Neural progenitor cell (in vitro differentiated cells): ENCODE data around the gene TMEM59. TPM values are rescaled to one million over a fixed set of nuclear protein-coding genes. Genes with fewer than 3 reads are reported as not detected.

Source experiments
- DNase-seq: peaks from one replicate; pipeline ENCODE4 v3.0.0-alpha.2; 2016; ENCODE audit warnings: low spot score
- H2AFZ ChIP-seq: fragments of 200-600 bp; sonication (generic); replicated peaks from 2 replicates; pipeline ENCODE4 v1.6.1; 2016; ENCODE audit warnings: antibody characterized with exemption
- H3F3A ChIP-seq: fragments of 200-600 bp; sonication (generic); 2 replicates; pipeline ENCODE4 v1.6.1; 2016; ENCODE audit warnings: antibody characterized with exemption, low read depth
- H3K27ac ChIP-seq: fragments of 200-600 bp; sonication (generic); 2 replicates; pipeline ENCODE4 v1.5.1; 2016; ENCODE audit warnings: mild to moderate bottlenecking
- H3K27me3 ChIP-seq: fragments of 200-600 bp; sonication (generic); 2 replicates; pipeline ENCODE4 v1.6.1; 2016; ENCODE audit warnings: mild to moderate bottlenecking, moderate library complexity
- H3K36me3 ChIP-seq: fragments of 200-600 bp; sonication (generic); 2 replicates; pipeline ENCODE4 v1.5.1; 2016
- H3K4me1 ChIP-seq: fragments of 200-600 bp; sonication (generic); 2 replicates; pipeline ENCODE4 v1.6.1; 2016; ENCODE audit warnings: mixed run types
- H3K4me2 ChIP-seq: fragments of 200-600 bp; sonication (generic); 2 replicates; pipeline ENCODE4 v1.6.1; 2016
- H3K4me3 ChIP-seq: fragments of 200-600 bp; sonication (generic); 2 replicates; pipeline ENCODE4 v1.5.1; 2016
- H3K79me2 ChIP-seq: fragments of 200-600 bp; sonication (generic); 2 replicates; pipeline ENCODE4 v1.6.1; 2016; ENCODE audit warnings: low read depth
- H3K9ac ChIP-seq: fragments of 200-600 bp; sonication (generic); 2 replicates; pipeline ENCODE4 v1.6.1; 2016
- H3K9me3 ChIP-seq: fragments of 200-600 bp; sonication (generic); 2 replicates; pipeline ENCODE4 v1.5.1; 2016; ENCODE audit warnings: low read depth
- H4K20me1 ChIP-seq: fragments of 200-600 bp; sonication (generic); 2 replicates; pipeline ENCODE4 v1.6.1; 2016; ENCODE audit warnings: low read depth
- H3K27ac Mint-ChIP-seq: 3 replicates; pipeline ENCODE4 v1.8.0; 2021; ENCODE audit warnings: mixed read lengths
- H3K27me3 Mint-ChIP-seq: 2 replicates; pipeline ENCODE4 v1.8.0; 2022; ENCODE audit warnings: low read depth, mild to moderate bottlenecking, inconsistent platforms, moderate library complexity, mixed read lengths; ENCODE audit not compliant: insufficient read depth
- H3K36me3 Mint-ChIP-seq: 3 replicates; pipeline ENCODE4 v1.8.0; 2021; ENCODE audit warnings: mixed read lengths
- H3K4me1 Mint-ChIP-seq: 3 replicates; pipeline ENCODE4 v1.8.0; 2021; ENCODE audit warnings: mixed read lengths
- H3K4me3 Mint-ChIP-seq: 3 replicates; pipeline ENCODE4 v1.8.0; 2021; ENCODE audit warnings: mild to moderate bottlenecking, moderate library complexity, mixed read lengths
- H3K9me3 Mint-ChIP-seq: 3 replicates; pipeline ENCODE4 v1.8.0; 2020; ENCODE audit warnings: mixed read lengths
- EZH2 ChIP-seq: fragments of 200-600 bp; sonication (generic); IDR thresholded peaks from 2 replicates; pipeline ENCODE4 v1.6.1; 2017; ENCODE audit warnings: antibody characterized with exemption, mild to moderate bottlenecking, moderate library complexity
- EZH2phosphoT487 ChIP-seq: fragments of 200-600 bp; sonication (generic); IDR thresholded peaks from 2 replicates; pipeline ENCODE4 v1.6.1; 2017; ENCODE audit warnings: antibody characterized with exemption
- total RNA-seq: library from RNA; depleted of rRNA; stranded (reverse); fragments of >200 nt; gene quantifications from 2 replicates; pipeline ENCODE4 v1.2.3, GENCODE V29; 2015; ENCODE audit warnings: low replicate concordance
- TF ChIP-seq, protein P1 (sequence below): fragments of 200-600 bp; sonication (generic); IDR thresholded peaks from 2 replicates; pipeline ENCODE4 v1.5.1; 2017; ENCODE audit warnings: antibody characterized with exemption, mild to moderate bottlenecking

TMEM59 gene
- total RNA-seq, 1 donor from 2014 or later, result 139 TPM

DNA sequence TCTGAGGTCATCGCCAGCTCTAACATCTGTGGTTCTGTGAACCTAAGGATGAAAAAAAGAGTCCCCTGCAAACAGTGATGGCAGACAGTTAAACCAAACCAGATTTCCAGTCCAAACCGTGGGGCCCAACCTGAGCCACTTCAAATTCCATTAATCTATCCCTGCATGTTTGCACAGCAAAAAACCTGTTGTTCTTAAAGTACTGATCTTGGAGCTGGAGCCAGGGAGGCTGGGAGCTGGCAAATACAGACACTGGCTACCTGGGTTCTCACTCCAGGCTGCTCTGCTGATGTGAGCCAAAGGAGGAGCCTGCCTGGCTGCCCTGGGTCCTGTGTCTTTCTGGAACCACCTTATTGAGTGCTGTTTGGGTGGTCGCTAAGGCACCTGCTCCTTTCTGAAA is 51.4 kb downstream of the TMEM59 start:
- H3K36me3 Mint-ChIP-seq, result no peaks in the 10 kb centered on the region

DNA sequence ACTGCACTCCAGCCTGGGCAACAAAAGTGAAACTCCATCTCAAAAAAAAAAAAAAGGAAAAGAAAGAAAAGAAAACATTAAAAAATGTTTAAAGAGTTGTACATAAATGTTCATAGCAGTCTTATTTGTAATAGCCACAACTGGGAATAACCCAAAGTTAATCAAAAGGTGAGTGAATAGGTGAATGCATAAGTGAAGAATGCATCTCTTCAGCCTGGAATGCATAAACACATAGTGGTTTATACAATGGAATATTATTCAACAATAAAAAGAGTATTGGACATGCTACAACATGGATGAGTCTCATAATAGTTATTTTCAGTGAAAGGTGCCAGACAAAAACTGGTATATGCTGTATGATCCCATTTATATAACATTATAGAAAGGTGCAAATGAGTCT is 53.1 kb downstream of the TMEM59 start:
- Histone ChIP-seq H4K20me1 (no peaks in the 10 kb centered on the region), H3K36me3 (no peaks in the 10 kb centered on the region), H3K79me2 (no peaks in the 10 kb centered on the region), H3K4me2 (no peak overlapping the region), H3K9ac (no peak overlapping the region), H3K9me3 (no peaks in the 10 kb centered on the region), H3K4me1 (no peaks in the 10 kb centered on the region), H3F3A (no peaks in the 10 kb centered on the region), H2AFZ (no peak overlapping the region), H3K27me3 (no peaks in the 10 kb centered on the region), H3K4me3 (no peak overlapping the region), H3K27ac (no peak overlapping the region)
- Mint-ChIP-seq H3K4me1 (no peaks in the 10 kb centered on the region), H3K27ac (no peak overlapping the region), H3K36me3 (no peaks in the 10 kb centered on the region), H3K27me3 (peaks cover 13% of the 10 kb centered on the region), H3K4me3 (no peak overlapping the region), H3K9me3 (no peaks in the 10 kb centered on the region)
- TF ChIP-seq EZH2, result no peak
- no peak for TF ChIP-seq EZH2phosphoT487
- TF ChIP-seq, protein P1, sequence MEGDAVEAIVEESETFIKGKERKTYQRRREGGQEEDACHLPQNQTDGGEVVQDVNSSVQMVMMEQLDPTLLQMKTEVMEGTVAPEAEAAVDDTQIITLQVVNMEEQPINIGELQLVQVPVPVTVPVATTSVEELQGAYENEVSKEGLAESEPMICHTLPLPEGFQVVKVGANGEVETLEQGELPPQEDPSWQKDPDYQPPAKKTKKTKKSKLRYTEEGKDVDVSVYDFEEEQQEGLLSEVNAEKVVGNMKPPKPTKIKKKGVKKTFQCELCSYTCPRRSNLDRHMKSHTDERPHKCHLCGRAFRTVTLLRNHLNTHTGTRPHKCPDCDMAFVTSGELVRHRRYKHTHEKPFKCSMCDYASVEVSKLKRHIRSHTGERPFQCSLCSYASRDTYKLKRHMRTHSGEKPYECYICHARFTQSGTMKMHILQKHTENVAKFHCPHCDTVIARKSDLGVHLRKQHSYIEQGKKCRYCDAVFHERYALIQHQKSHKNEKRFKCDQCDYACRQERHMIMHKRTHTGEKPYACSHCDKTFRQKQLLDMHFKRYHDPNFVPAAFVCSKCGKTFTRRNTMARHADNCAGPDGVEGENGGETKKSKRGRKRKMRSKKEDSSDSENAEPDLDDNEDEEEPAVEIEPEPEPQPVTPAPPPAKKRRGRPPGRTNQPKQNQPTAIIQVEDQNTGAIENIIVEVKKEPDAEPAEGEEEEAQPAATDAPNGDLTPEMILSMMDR, result no peak
- no peak for DNase-seq

More for the DNA sequence above, 51.4 kb downstream of the TMEM59 start:
- Histone ChIP-seq H3F3A (no peaks in the 10 kb centered on the region), H3K9me3 (no peaks in the 10 kb centered on the region), H3K4me1 (no peaks in the 10 kb centered on the region), H3K4me2 (no peak overlapping the region), H3K27me3 (no peaks in the 10 kb centered on the region), H3K4me3 (no peak overlapping the region), H3K79me2 (no peaks in the 10 kb centered on the region), H3K36me3 (no peaks in the 10 kb centered on the region), H3K27ac (no peak overlapping the region), H2AFZ (peak overlapping the region; percentile 58), H4K20me1 (no peaks in the 10 kb centered on the region), H3K9ac (no peak overlapping the region)
- H3K9me3 Mint-ChIP-seq, result peaks cover 4% of the 10 kb centered on the region
- H3K4me3 Mint-ChIP-seq, result no peak overlapping the region
- peaks cover 18% of the 10 kb centered on the region for H3K27me3 Mint-ChIP-seq
- no peaks in the 10 kb centered on the region for H3K4me1 Mint-ChIP-seq
- TF ChIP-seq, protein P1, result no peak
- TF ChIP-seq EZH2, result no peak
- TF ChIP-seq EZH2phosphoT487, result no peak
- no peak overlapping the region for H3K27ac Mint-ChIP-seq
- DNase-seq, result no peak

DNA sequence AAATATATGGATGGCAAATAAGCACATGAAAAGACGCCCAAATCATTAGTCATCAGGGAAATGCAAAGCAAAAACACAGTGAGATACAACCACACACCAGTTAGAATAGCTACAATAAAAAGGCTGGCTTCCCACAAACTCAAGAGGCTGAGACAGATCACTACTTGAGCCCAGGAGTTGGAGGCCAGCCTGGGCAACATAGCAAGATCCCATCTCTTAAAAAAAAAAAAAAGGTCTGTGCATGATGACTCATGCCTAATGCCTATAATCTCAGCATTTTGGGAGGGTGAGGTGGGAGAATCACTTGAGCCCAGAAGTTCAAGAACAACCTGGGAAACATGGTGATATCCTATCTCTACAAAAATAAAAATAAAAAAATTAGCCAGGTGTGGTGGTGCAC is 54.8 kb downstream of the TMEM59 start:
- Histone ChIP-seq H3K4me2 (no peak overlapping the region), H3F3A (no peaks in the 10 kb centered on the region), H3K79me2 (no peaks in the 10 kb centered on the region), H3K9me3 (no peaks in the 10 kb centered on the region), H2AFZ (no peak overlapping the region), H3K27ac (no peak overlapping the region), H3K9ac (no peak overlapping the region), H4K20me1 (no peaks in the 10 kb centered on the region), H3K4me1 (no peaks in the 10 kb centered on the region), H3K4me3 (no peak overlapping the region), H3K36me3 (no peaks in the 10 kb centered on the region), H3K27me3 (no peaks in the 10 kb centered on the region)
- DNase-seq, result no peak
- Mint-ChIP-seq H3K4me1 (no peaks in the 10 kb centered on the region), H3K27me3 (peaks cover 11% of the 10 kb centered on the region), H3K9me3 (no peaks in the 10 kb centered on the region), H3K36me3 (no peaks in the 10 kb centered on the region), H3K27ac (no peak overlapping the region), H3K4me3 (no peak overlapping the region)
- TF ChIP-seq EZH2phosphoT487, result no peak
- no peak for TF ChIP-seq EZH2
- TF ChIP-seq, protein P1, result no peak
